ACHN (cell line): Measurements from ENCODE around the gene ABCC12.

Source experiments
- DNase-seq: peaks from one replicate; pipeline ENCODE4 v3.0.0-alpha.2; 2015
- in situ Hi-C: cut with HindIII; loops from 2 replicates; pipeline ENCODE4 v1.10.0; 2017; ENCODE audit warnings: low sequenced_read_pairs, low pct_ligation_motif_present, low pct_unique_long_range_greater_than_20kb

ABCC12 gene

DNA sequence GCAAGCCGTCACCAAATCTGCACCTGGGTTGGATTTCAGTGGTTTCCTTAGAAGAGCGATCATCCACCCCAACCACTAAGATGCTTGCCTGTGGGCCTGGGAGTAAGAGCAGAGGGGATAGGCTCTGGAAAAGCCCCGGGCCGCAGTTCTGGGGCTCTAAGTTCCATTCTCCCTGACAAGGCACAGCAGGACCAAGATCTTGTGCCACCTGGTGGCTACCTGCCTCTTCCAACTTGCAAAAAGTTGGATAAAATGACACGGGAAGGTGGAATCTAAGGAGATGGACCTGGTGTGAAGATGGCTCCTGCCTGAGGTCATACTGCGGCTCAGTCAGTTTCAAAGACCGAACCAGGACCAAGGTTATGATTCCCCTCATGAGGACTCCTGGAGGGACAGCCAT is 42.3 kb downstream of the ABCC12 start:
- in situ Hi-C loops: no loop called here
- peak; percentile 25 for DNase-seq

DNA sequence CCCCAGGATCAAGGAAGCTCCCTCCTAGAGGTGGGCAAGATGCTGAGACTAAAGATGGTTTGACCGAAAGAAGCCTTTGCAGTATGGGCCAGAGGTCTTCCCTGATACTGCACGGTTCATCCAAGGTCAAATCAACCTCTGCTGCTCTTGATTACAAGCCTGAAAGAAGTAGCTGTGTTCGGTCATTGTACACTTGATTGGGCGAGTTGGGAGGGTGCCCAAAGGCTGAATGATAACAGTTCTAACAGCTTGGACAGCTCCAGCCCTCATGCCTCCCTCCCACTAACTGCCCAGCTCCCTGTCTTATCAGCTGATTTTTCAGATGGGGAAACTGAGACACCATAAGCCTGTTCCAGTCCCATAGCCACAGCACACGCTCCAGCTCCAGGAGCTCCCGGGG is 42.8 kb downstream of the ABCC12 start:
- DNase-seq: no peak
- in situ Hi-C loops: no loop called here

DNA sequence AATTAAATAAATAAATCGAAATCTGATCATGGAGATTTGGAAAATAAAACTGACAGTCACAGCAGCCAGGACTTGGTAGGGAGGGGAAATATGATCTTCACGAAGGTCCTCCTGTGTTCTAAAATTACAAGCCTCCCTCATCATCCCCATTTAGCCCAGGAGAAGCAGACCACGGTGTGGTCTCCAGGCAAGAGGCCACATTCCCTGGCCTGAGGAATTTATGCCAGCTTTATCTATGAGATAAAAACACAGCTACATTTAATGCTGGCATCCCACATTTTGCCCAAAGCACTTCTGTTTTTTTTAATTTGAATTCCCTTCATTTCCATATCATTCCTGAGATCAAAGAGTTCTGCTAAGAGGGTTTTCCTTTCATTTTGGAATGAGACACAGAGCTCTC is 43.2 kb downstream of the ABCC12 start:
- no peak for DNase-seq
- in situ Hi-C loops: no loop called here

DNA sequence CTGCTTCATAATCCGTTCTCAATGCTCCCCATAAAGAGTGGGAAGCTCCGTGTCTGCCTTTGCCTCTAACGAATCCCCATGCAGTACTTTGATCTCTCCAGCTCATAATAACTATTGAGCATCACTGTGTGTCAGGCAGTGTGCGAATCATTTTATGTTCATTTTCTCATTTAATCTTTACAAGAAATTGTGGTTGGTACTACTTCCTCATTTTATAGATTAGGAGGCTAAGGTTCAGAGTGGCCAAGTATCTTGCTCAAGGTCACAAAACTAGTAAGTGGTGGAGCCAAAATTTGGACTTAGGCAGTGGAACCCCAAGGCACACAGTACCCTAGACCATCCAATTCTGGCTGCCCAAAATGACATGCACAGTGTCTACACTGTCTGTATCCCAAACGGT is 44.8 kb downstream of the ABCC12 start:
- in situ Hi-C loops: no loop called here
- no peak for DNase-seq

DNA sequence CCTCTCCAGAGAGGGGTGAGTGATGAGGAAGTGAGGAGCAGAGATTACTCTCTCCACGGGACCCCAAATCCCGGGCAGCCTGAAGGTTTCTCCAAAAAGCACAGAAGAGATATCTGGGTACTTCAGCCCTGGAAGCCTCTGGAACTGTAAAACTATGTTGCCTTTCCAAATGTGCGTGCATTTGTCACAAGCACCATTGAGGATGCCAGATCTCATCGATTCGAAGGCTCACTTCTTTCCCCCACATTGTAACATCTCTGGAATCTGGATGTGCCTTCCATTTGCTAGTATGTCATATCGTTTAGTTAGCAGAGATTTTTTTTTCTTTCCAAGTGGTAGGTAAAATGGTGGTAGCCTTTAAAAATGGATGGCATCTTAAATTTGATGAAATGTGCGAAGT is 45.8 kb downstream of the ABCC12 start:
- in situ Hi-C loops: no loop called here
- no peak for DNase-seq

DNA sequence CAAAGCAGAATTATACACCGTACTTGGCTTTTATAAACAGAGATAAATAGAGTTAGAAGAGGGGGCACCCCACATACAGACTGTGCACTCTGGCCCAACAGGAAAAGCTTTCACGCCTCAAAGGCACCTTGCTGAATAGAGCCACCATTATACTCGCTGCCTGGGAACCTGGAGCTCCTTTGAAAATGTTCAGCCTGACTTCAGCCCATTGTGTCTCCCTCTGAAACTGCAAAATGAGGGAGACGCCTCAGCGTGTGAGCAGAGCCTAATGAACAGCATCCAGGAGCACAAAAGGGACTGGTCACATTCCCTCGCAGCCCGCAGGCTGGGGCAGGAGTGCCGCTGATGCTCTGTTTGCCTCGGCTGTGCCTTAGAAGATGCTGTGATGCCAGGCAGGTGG is 46.3 kb downstream of the ABCC12 start:
- in situ Hi-C loops: no loop called here
- DNase-seq: no peak

DNA sequence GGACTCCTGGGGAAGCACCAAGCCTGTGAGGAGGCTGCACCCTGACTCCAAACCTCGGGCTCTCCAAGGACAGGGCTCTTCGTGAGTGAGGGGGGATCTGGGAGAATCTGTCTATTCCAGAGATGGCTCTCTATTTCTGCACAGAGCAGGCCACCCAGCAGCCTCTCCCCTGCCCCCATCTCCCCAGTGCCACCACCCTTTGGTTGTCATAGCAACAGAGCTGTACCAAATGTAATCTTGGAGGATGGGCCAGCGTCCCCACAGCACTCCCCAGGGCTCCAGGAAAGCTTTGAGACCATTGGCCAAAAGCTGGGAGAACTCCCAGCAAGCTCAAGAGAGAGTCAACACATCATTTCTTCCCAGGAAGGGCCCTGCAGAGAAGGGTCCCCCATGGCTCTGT is 49.3 kb downstream of the ABCC12 start:
- no peak for DNase-seq
- in situ Hi-C loops: no loop called here
